ENCODE data around the gene CEND1. TPM values are rescaled to one million over a fixed set of nuclear protein-coding genes. Genes with fewer than 3 reads are reported as not detected.

The CEND1 gene
- total RNA-seq, 1 experiment from 2014 or later, result 0.81 TPM

DNA sequence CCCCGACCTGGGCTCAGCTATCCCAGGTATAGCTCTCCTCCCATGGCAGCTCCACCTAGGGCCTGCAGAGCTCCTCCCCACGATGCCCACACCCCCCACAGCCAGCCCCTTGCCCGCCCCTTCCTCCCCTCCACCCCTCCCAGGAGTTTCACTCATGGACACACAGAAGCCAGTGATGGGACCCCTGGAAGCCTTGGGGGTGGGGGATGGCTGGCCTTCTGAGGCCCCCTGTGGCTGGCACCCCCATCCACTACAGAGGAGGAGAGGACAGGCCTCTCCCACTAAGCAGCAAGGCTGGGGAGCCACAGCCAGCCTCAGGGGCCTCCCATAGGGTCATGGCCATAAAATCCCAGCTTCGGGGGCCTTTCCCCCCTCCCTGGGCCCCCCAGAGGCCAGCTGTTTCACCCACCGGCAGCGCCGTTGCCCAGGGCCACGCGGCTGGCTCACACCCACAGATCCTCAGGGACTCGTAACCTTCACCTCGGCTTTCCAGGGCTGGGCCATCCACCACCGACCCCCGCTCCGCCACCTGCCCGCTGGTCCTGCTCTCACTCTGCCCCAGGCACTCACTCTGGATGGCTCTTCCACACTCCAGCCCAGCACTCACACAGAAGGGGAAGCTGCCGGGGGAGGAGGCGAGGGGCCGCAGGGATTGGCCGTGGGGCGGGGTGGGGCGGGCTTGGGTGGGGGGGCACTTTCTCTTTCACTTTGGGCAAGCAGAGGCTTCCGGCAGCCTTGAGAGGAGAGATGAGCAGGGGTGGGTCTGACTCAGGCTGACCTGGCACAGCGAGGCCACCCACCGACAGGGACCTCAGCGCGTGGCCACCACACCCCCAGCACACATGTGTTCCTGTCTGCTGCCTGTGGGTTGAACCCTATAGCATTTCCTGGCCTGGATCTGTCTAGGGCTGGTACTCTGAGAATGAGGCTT, 6.0 kb upstream of the CEND1 start:
- Histone ChIP-seq H3T11ph (ENCODE audit: low read length) (no peak overlapping the region), H4K8ac (replicated peaks; ENCODE audit: insufficient read length, low read depth, low read length) (no peak overlapping the region), H3K27me3 (ENCODE audit: insufficient read depth, low read length) (no peaks in the 10 kb centered on the region), H2AFZ (ENCODE audit: low read length) (no peak overlapping the region), H3K18ac (ENCODE audit: insufficient read length, low read depth, low read length) (no peak overlapping the region), H3K23ac (ENCODE audit: insufficient read length, low read depth, low read length) (no peak overlapping the region), H3K9me3 (ENCODE audit: control insufficient read depth, low read depth, low read length) (no peaks in the 10 kb centered on the region), H4K5ac (ENCODE audit: insufficient read length, low read depth, low read length) (no peak overlapping the region), H4K91ac (ENCODE audit: insufficient read length, low read depth, low read length) (no peak overlapping the region), H2BK5ac (ENCODE audit: insufficient read length, low read length) (no peak overlapping the region), H3K4me2 (ENCODE audit: insufficient read depth, insufficient read length, low read length) (no peak overlapping the region), H2BK120ac (ENCODE audit: low read depth, low read length, poor library complexity, severe bottlenecking) (no peak overlapping the region), H2AK5ac (ENCODE audit: insufficient read length, low read length) (no peak overlapping the region), H3K79me2 (ENCODE audit: insufficient read depth, low read length) (no peaks in the 10 kb centered on the region), H3K27ac (ENCODE audit: insufficient read length, low read depth, low read length) (no peak overlapping the region), H3K23me2 (ENCODE audit: insufficient read length, low read depth, low read length, poor library complexity, severe bottlenecking) (peaks cover 9% of the 10 kb centered on the region), H3K14ac (ENCODE audit: insufficient read depth, low read length) (no peak overlapping the region; the same call in 1 of the 2 replicates), H2BK12ac (ENCODE audit: insufficient read length, low read depth, low read length) (no peak overlapping the region), H3K9ac (ENCODE audit: extremely low read depth, insufficient read length, low read length) (peak overlapping the region; percentile 10), H2BK20ac (ENCODE audit: low read depth, low read length, poor library complexity, severe bottlenecking) (no peak overlapping the region), H3K79me1 (ENCODE audit: insufficient read depth, low read depth, low read length, poor library complexity, severe bottlenecking) (no peaks in the 10 kb centered on the region), H3K56ac (ENCODE audit: insufficient read length, low read depth, low read length) (no peak overlapping the region), H2BK15ac (ENCODE audit: low read depth, low read length) (no peak overlapping the region), H4K20me1 (ENCODE audit: control insufficient read depth, insufficient read depth, insufficient read length) (peaks cover 2% of the 10 kb centered on the region), H3K4ac (ENCODE audit: low read depth, low read length) (no peak overlapping the region), H3K4me1 (ENCODE audit: insufficient read depth, low read length) (no peaks in the 10 kb centered on the region; the same call in 1 of the 2 replicates)
- Mint-ChIP-seq H3K9me3 (no peaks in the 10 kb centered on the region), H3K36me3 (ENCODE audit: insufficient read depth in 1 of 3, low read depth in 3 of 3) (peaks cover 0 to 17% (median 7%) of the 10 kb centered on the region in 3 experiments; a peak in 4 of 7 replicates), H3K4me1 (peaks cover 11 to 22% of the 10 kb centered on the region in 2 experiments), H3K27ac (no peak overlapping the region), H3K4me3 (peak overlapping the region in 1 of 2 experiments; percentile 87; a peak in 3 of 5 replicates), H3K27me3 (ENCODE audit: low read depth) (no peaks in the 10 kb centered on the region)
- TF ChIP-seq, protein P1, sequence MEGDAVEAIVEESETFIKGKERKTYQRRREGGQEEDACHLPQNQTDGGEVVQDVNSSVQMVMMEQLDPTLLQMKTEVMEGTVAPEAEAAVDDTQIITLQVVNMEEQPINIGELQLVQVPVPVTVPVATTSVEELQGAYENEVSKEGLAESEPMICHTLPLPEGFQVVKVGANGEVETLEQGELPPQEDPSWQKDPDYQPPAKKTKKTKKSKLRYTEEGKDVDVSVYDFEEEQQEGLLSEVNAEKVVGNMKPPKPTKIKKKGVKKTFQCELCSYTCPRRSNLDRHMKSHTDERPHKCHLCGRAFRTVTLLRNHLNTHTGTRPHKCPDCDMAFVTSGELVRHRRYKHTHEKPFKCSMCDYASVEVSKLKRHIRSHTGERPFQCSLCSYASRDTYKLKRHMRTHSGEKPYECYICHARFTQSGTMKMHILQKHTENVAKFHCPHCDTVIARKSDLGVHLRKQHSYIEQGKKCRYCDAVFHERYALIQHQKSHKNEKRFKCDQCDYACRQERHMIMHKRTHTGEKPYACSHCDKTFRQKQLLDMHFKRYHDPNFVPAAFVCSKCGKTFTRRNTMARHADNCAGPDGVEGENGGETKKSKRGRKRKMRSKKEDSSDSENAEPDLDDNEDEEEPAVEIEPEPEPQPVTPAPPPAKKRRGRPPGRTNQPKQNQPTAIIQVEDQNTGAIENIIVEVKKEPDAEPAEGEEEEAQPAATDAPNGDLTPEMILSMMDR (conservative IDR thresholded peaks at IDR 0.05), result no peak
- no CpG with 5 or more reads among the region's 26 CpGs for WGBS (ENCODE audit: extremely low coverage, insufficient read length, low lambda C conversion rate)
- no peak for DNase-seq

Measured in H9 (cell line).